A549 (cell line): ENCODE results near the gene TM4SF18. TPM values are rescaled to one million over a fixed set of nuclear protein-coding genes. Genes with fewer than 3 reads are reported as not detected.
A peak's percentile ranks its signal among the peaks of the same experiment; 100 is the strongest.

Source experiments
- ATAC-seq, 2 experiments: fragments of 200-7000 bp in 1 of 2; fragments of >200 bp in 1 of 2; cut with Nextera tagmentation in 1 of 2; cut with Tn5 transposase in 1 of 2; 3 replicates each; pipeline versions ENCODE4 v1.8.0 to v1.9.1; 2018 to 2020; ENCODE audit warnings: mild to moderate bottlenecking in 1 of 2, moderate library complexity in 1 of 2
- CTCF ChIA-PET: fragments of 300-600 bp; sonication (Branson Sonifier 250); formaldehyde crosslinking; extraction: SDS; loops from one replicate; lab custom pipeline; 2021; ENCODE audit warnings: antibody characterized with exemption, inconsistent platforms; lab: Yijun Ruan, JAX
- POLR2A ChIA-PET: fragments of 350-600 bp; formaldehyde crosslinking; extraction: SDS; loops from one replicate; lab custom pipeline; 2021; ENCODE audit warnings: antibody characterized with exemption, inconsistent platforms; lab: Yijun Ruan, JAX
- DNase-seq, 2 experiments: peaks; one replicate each; pipeline versions ENCODE4 v3.0.0 to v3.0.0-alpha.2; 2011 to 2016; ENCODE audit warnings: low read depth in 1 of 2, low spot score in 1 of 2
- FAIRE-seq: peaks from 2 replicates; lab custom pipeline; 2011; peaks lifted over from hg19 to GRCh38; lab: Jason Lieb, UNC
- H3K27ac ChIP-seq, 2 experiments: fragments of >200 bp; sonication (Bioruptor Twin); formaldehyde crosslinking; 3 replicates each; pipeline ENCODE4 v1.5.1; 2016 to 2017
- H3K4me1 ChIP-seq: fragments of >200 bp; sonication (Bioruptor Twin); formaldehyde crosslinking; 3 replicates; pipeline ENCODE4 v1.6.1; 2016
- H3K4me2 ChIP-seq: fragments of >200 bp; sonication (Bioruptor Twin); formaldehyde crosslinking; 3 replicates; pipeline ENCODE4 v1.6.1; 2016
- H3K4me3 ChIP-seq: fragments of >200 bp; sonication (Bioruptor Twin); formaldehyde crosslinking; 3 replicates; pipeline ENCODE4 v1.5.1; 2016
- H3K9me3 ChIP-seq: fragments of >200 bp; sonication (Bioruptor Twin); formaldehyde crosslinking; 3 replicates; pipeline ENCODE4 v1.6.1; 2016
- BHLHE40 ChIP-seq: IDR thresholded peaks from 2 replicates; pipeline ENCODE4 v1.6.1; 2012; ENCODE audit warnings: low read depth, low read length, inconsistent platforms
- CBX8 ChIP-seq: fragments of 200-600 bp; sonication (generic); IDR thresholded peaks from 2 replicates; pipeline ENCODE4 v1.6.1; 2016
- CHD2 ChIP-seq: fragments of 150-350 bp; IDR thresholded peaks from 2 replicates; pipeline ENCODE4 v1.6.1; 2014; ENCODE audit warnings: low read length; ENCODE audit not compliant: partially characterized antibody
- CHD4 ChIP-seq: fragments of 200-600 bp; sonication (generic); IDR thresholded peaks from 2 replicates; pipeline ENCODE4 v1.6.1; 2016; ENCODE audit warnings: antibody characterized with exemption, mild to moderate bottlenecking, borderline replicate concordance
- ESRRA ChIP-seq: fragments of 150-350 bp; IDR thresholded peaks from 2 replicates; pipeline ENCODE4 v1.6.1; 2014; ENCODE audit warnings: mild to moderate bottlenecking, low read length, borderline replicate concordance
- FOSB ChIP-seq: fragments of 250-450 bp; sonication (Bioruptor Pico); IDR thresholded peaks from 2 replicates; pipeline ENCODE4 v1.5.0; 2020; ENCODE audit warnings: mild to moderate bottlenecking, moderate library complexity
- FOXS1 ChIP-seq: fragments of 250-450 bp; sonication (Bioruptor Pico); IDR thresholded peaks from 2 replicates; pipeline ENCODE4 v1.5.0; 2020; ENCODE audit warnings: mild to moderate bottlenecking, moderate library complexity
- HOXB13 ChIP-seq: fragments of 250-450 bp; sonication (Bioruptor Pico); IDR thresholded peaks from 2 replicates; pipeline ENCODE4 v1.5.0; 2020; ENCODE audit warnings: low read depth, mild to moderate bottlenecking, moderate library complexity
- HOXB5 ChIP-seq: fragments of 250-450 bp; sonication (Bioruptor Pico); IDR thresholded peaks from 2 replicates; pipeline ENCODE4 v1.5.0; 2020; ENCODE audit warnings: mild to moderate bottlenecking, moderate library complexity
- JUN ChIP-seq, 2 experiments: fragments of >200 bp; sonication (Bioruptor Twin); formaldehyde crosslinking; IDR thresholded peaks; 2 replicates in 1 of 2; 3 replicates in 1 of 2; pipeline ENCODE4 v1.6.1; 2016 to 2017
- KDM1A ChIP-seq: fragments of 200-600 bp; sonication (generic); IDR thresholded peaks from 2 replicates; pipeline ENCODE4 v1.6.1; 2016; ENCODE audit warnings: low read depth, mild to moderate bottlenecking
- KDM5A ChIP-seq: fragments of 200-600 bp; sonication (generic); IDR thresholded peaks from 2 replicates; pipeline ENCODE4 v1.6.1; 2016; ENCODE audit warnings: antibody characterized with exemption, mild to moderate bottlenecking
- MAFK ChIP-seq: fragments of 450-650 bp; IDR thresholded peaks from 2 replicates; pipeline ENCODE4 v1.6.1; 2014; ENCODE audit not compliant: partially characterized antibody
- NPAS2 ChIP-seq: fragments of 250-450 bp; sonication (Bioruptor Pico); IDR thresholded peaks from 2 replicates; pipeline ENCODE4 v1.8.0; 2022; ENCODE audit warnings: mild to moderate bottlenecking, moderate library complexity, borderline replicate concordance
- PHF8 ChIP-seq: fragments of 200-600 bp; sonication (generic); IDR thresholded peaks from 2 replicates; pipeline ENCODE4 v1.6.1; 2016; ENCODE audit warnings: low read depth, mild to moderate bottlenecking, antibody characterized with exemption, moderate library complexity, borderline replicate concordance
- POLR2A ChIP-seq: IDR thresholded peaks from 2 replicates; pipeline ENCODE4 v1.6.1; 2012; ENCODE audit warnings: mild to moderate bottlenecking, low read length
- RAD21 ChIP-seq, 2 experiments: fragments of >200 bp in 1 of 2; sonication (Bioruptor Twin) in 1 of 2; formaldehyde crosslinking in 1 of 2; IDR thresholded peaks in 1 of 2; conservative IDR thresholded peaks in 1 of 2; 2 replicates in 1 of 2; 3 replicates in 1 of 2; pipeline ENCODE4 v1.6.1; 2012 to 2018; ENCODE audit warnings: inconsistent platforms in 1 of 2
- RARB ChIP-seq: fragments of 250-450 bp; sonication (Bioruptor Pico); IDR thresholded peaks from 2 replicates; pipeline ENCODE4 v1.8.0; 2021; ENCODE audit warnings: mild to moderate bottlenecking, moderate library complexity
- TP53 ChIP-seq: fragments of 250-450 bp; sonication (Bioruptor Pico); IDR thresholded peaks from 2 replicates; pipeline ENCODE4 v1.5.0; 2021; ENCODE audit warnings: mild to moderate bottlenecking, moderate library complexity
- ZNF302 ChIP-seq: fragments of 250-450 bp; sonication (Bioruptor Pico); IDR thresholded peaks from 2 replicates; pipeline ENCODE4 v1.9.0; 2021; ENCODE audit warnings: inconsistent platforms, mild to moderate bottlenecking, moderate library complexity
- WGBS: methylation state at CpG from one replicate; pipeline ENCODE4 v1.1.6; 2017; ENCODE audit errors: missing lambda C conversion rate; 5-methylcytosine and 5-hydroxymethylcytosine counted together
- polyA plus RNA-seq, 4 experiments: library from polyadenylated mRNA; depleted of rRNA in 3 of 4; stranded (reverse); fragments of >200 nt; fragmentation: RNase III in 1 of 4; extraction: RNeasy Plus Mini Kit Qiagen cat#74134 plus additional on column Dnase treatment in 1 of 4; gene quantifications; 2 replicates in 3 of 4; 3 replicates in 1 of 4; pipeline ENCODE4 v1.2.3, GENCODE V29; 2011 to 2017
- TF ChIP-seq, protein P1 (sequence below): IDR thresholded peaks from 2 replicates; pipeline ENCODE4 v1.6.1; 2012
- TF ChIP-seq, protein P2 (sequence below): IDR thresholded peaks from 2 replicates; pipeline ENCODE4 v1.6.1; 2012
- TF ChIP-seq, protein P3 (sequence below): fragments of 250-450 bp; sonication (Bioruptor Pico); IDR thresholded peaks from 2 replicates; pipeline ENCODE4 v1.5.0; 2020; ENCODE audit warnings: low read depth, mild to moderate bottlenecking, moderate library complexity

Gene TM4SF18
- polyA plus RNA-seq, 2 of the 4 experiments (the other 2 are of a cell fraction): 51.3 to 99.8 TPM

DNA sequence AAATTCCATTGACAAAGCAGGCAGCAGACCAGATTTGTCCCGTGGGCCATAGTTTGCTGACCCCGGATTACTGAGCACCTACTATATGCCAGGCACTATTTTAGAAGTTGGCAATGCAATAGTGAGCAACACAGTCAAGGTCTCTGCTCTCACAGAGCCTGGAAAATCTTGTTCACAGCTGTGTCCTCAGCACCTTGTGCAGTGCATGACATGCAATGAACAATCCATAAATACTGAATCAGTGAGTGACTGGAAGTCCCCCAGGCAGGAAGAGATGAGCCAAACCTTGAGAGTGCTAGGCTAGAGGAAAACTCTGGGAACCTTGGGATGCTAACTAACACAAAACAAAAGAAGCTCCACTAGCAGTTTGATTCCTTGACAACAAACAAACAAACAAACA lies 29.6 kb upstream of the TM4SF18 start:
- Histone ChIP-seq H3K27ac (peak overlapping the region in 1 of 2 experiments; percentile 29; a peak in 1 of 6 replicates), H3K4me3 (no peak overlapping the region), H3K4me2 (no peak overlapping the region), H3K9me3 (no peaks in the 10 kb centered on the region), H3K4me1 (peaks cover 20% of the 10 kb centered on the region)
- WGBS: 90% methylated on average over 2 of the region's 2 CpGs
- no peak for TF ChIP-seq POLR2A
- ATAC-seq (no peak), DNase-seq (no peak), FAIRE-seq (no peak)
- CTCF ChIA-PET: interaction anchor here (0.6 to 5.3 kb wide), 7 partner anchors 9 to 397 kb away, joined by 3 to 29 read pairs (median 3); partner anchors contain the start of gene TM4SF18
- POLR2A ChIA-PET: no interaction called here

DNA sequence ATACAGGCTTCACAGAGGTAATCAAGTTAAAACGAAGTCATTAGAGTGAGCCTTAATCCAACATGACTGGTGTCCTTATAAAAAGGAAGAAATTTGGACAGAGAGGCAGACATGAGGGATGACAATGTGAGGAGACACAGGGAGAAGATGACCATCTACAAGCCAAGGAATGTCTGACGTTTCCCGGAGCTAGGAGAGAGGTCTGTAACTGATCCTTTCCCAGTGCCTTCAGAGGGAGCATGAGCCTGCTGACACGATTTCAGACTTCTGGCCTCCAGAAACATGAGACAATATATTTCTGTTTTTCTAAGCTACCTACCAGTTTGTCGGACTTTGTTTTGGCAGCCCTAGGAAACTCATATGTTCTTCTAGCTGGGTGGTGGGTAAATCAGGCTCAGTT lies 28.9 kb upstream of the TM4SF18 start:
- Histone ChIP-seq H3K4me1 (peaks cover 13% of the 10 kb centered on the region), H3K4me2 (no peak overlapping the region), H3K4me3 (no peak overlapping the region), H3K27ac (no peak overlapping the region), H3K9me3 (no peaks in the 10 kb centered on the region)
- no peak for TF ChIP-seq POLR2A
- TF ChIP-seq CBX8: no peak
- peak; percentile 28 for FAIRE-seq
- 87% methylated on average over 5 of the region's 5 CpGs for WGBS
- no peak for ATAC-seq
- no peak for DNase-seq
- POLR2A ChIA-PET: interaction anchor here (1.0 kb wide), 1 partner anchor 8 kb away, joined by 3 read pairs; no protein-coding TSS in a partner anchor
- CTCF ChIA-PET: interaction anchor here (0.6 to 5.3 kb wide), 8 partner anchors 9 to 398 kb away, joined by 3 to 29 read pairs (median 4); partner anchors contain the start of gene TM4SF18

DNA sequence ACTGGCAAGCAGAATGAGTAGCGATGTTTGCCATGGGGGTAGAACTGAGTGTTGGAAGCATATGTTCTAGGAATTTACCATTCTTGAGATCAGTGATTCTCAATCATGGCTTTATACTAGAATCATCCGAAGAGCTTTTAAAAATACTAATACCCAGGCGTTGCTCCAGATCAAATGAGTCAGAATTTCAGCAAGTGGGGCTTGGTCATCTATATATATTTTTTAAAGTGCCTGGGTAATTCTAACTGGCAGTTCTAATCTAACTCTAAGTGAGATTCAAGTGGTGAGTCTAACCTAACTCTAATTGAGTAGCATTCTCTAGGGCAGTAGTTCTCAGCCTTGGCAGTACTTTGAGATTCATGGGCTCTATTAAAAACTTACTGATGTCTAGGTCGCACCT lies 23.2 kb upstream of the TM4SF18 start:
- no peak overlapping the region for H3K4me3 ChIP-seq
- FAIRE-seq: no peak
- no peak overlapping the region for H3K4me2 ChIP-seq
- ChIA-PET POLR2A (no interaction called here), CTCF (interaction anchor here (0.7 to 1.7 kb wide), 3 partner anchors 16 to 18 kb away, joined by 3 to 5 read pairs (median 3); no protein-coding TSS in a partner anchor)
- TF ChIP-seq, protein P1, sequence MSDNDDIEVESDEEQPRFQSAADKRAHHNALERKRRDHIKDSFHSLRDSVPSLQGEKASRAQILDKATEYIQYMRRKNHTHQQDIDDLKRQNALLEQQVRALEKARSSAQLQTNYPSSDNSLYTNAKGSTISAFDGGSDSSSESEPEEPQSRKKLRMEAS: no peak
- TF ChIP-seq MAFK (no peak), BHLHE40 (no peak), HOXB5 (CRISPR knock-in tag) (no peak), ZNF302 (CRISPR knock-in tag) (no peak), NPAS2 (CRISPR knock-in tag) (no peak), PHF8 (no peak)
- TF ChIP-seq, protein P2, sequence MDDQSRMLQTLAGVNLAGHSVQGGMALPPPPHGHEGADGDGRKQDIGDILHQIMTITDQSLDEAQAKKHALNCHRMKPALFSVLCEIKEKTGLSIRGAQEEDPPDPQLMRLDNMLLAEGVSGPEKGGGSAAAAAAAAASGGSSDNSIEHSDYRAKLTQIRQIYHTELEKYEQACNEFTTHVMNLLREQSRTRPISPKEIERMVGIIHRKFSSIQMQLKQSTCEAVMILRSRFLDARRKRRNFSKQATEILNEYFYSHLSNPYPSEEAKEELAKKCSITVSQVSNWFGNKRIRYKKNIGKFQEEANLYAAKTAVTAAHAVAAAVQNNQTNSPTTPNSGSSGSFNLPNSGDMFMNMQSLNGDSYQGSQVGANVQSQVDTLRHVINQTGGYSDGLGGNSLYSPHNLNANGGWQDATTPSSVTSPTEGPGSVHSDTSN: no peak
- TF ChIP-seq, all 56 proteins: peak for 0
- Histone ChIP-seq H3K9me3 (peaks cover 4% of the 10 kb centered on the region; the same call in 1 of the 3 replicates), H3K27ac (0 out of 6 replicates have a peak overlapping the region, but pooled peaks of 1 of the 2 experiments have one; percentile 23), H3K4me1 (no peaks in the 10 kb centered on the region; the same call in 2 of the 3 replicates)
- no peak for ATAC-seq
- no peak for DNase-seq
- WGBS: 92% methylated on average over 4 of the region's 4 CpGs

DNA sequence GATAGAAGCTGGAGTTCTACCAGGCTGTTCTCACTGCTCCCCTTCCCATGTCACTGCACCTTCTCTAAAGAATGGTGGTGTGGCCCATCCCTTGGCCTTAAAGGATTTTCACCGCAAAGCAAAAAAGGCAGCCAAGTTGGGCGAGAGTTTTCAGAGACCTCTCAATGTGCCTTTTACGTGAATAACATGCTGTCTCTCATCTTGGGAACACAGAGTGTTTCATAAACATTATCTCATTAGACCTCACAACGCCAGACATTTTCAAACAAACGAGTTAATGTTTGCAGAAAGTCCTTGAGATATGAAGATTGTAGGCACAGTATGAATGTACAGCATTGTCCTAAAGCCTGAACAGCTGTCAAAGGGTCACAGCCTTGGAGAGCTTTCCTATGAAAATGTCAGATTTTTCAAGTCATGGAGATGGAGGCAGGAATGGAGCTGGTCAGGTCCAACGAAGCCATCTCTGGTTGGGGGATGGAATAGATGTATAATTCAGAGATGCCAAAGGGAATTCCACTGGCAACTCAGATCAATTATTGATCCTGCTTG lies 22.7 kb upstream of the TM4SF18 start:
- peaks cover 4% of the 10 kb centered on the region; the same call in 1 of the 3 replicates for H3K9me3 ChIP-seq
- H3K27ac ChIP-seq: peak overlapping the region in 1 of 2 experiments; percentile 23; a peak in 1 of 6 replicates
- ChIA-PET CTCF (interaction anchor here (0.7 to 4.7 kb wide), 6 partner anchors 7 to 125 kb away, joined by 3 to 29 read pairs (median 3); no protein-coding TSS in a partner anchor), POLR2A (no interaction called here)
- no peak overlapping the region for H3K4me3 ChIP-seq
- TF ChIP-seq CHD2: no peak
- ATAC-seq: no peak
- FAIRE-seq: no peak
- H3K4me1 ChIP-seq: no peaks in the 10 kb centered on the region; the same call in 2 of the 3 replicates
- no peak for DNase-seq
- no peak overlapping the region for H3K4me2 ChIP-seq
- 65% methylated on average over 6 of the region's 6 CpGs for WGBS

DNA sequence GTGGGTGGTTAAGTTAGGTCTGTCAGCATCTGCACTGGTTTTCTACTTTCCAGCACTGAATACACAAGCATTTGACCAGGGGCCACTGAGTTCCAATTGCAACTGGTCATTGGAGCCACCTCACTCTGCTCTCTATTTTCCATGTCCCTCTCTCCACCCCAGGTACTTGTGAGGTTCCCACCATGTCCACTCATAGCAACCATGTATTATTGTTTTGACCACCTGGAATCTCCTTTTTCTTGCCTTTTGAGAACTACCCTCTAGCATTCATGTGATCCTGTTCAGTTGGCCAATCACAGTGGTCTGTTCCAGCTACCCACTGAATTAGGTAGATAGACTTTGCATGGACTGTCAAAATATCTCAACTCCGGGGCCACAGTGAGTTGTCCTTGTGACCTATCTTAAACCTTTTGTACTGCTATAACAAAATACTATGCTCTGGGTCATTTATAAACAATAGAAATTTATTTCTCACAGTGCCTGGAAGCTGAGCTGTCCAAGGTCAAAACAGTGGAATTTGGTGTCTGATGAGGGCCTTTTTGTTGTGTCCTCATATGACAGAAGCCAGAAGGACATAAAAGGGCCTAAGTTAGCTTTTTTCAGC lies 20.2 kb upstream of the TM4SF18 start:
- TF ChIP-seq TP53 (CRISPR knock-in tag) (no peak), FOSB (CRISPR knock-in tag) (no peak), KDM1A (no peak), KDM5A (no peak), RARB (CRISPR knock-in tag) (no peak), ESRRA (no peak), RAD21 (conservative IDR thresholded peaks at IDR 0.05 in 1 of 2, IDR thresholded peaks at IDR 0.05 in 1 of 2) (no peak), HOXB5 (CRISPR knock-in tag) (no peak), JUN (IDR thresholded peaks at IDR 0.05) (no peak), HOXB13 (CRISPR knock-in tag) (no peak), FOXS1 (no peak), CHD4 (no peak)
- TF ChIP-seq, protein P3, sequence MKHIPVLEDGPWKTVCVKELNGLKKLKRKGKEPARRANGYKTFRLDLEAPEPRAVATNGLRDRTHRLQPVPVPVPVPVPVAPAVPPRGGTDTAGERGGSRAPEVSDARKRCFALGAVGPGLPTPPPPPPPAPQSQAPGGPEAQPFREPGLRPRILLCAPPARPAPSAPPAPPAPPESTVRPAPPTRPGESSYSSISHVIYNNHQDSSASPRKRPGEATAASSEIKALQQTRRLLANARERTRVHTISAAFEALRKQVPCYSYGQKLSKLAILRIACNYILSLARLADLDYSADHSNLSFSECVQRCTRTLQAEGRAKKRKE (CRISPR knock-in tag): no peak
- TF ChIP-seq, all 56 proteins: peak for 0
- ATAC-seq (no peak), FAIRE-seq (no peak), DNase-seq (no peak)
- Histone ChIP-seq H3K27ac (peak overlapping the region in 1 of 2 experiments; percentile 23; a peak in 1 of 6 replicates), H3K9me3 (peaks cover 4% of the 10 kb centered on the region; the same call in 1 of the 3 replicates), H3K4me3 (no peak overlapping the region), H3K4me2 (no peak overlapping the region), H3K4me1 (peaks cover 6% of the 10 kb centered on the region; the same call in 1 of the 3 replicates)
- CTCF ChIA-PET: interaction anchor here (1.0 to 6.7 kb wide), 12 partner anchors 9 to 288 kb away, joined by 3 to 44 read pairs (median 5); no protein-coding TSS in a partner anchor
- WGBS: 89% methylated on average over 1 of the region's 1 CpG
- POLR2A ChIA-PET: no interaction called here
